Brain pericyte (primary cell): ENCODE results near the gene C3orf70.
"Not testable (repeated sequence)": the region's sequence is repeated elsewhere in the genome, so short reads cannot be mapped to it uniquely, and the experiment has no call there.

Source experiments
- DNase-seq: peaks from one replicate; pipeline ENCODE4 v3.0.0-alpha.2; 2012; ENCODE audit warnings: low read depth, low spot score

C3orf70 gene

GRCh38 chr3:185151101-185151963, 1.5 kb downstream of the C3orf70 start:
- DNase-seq: no peak

GRCh38 chr3:185150561-185150960, 2.3 kb downstream of the C3orf70 start:
- DNase-seq: no peak

GRCh38 chr3:185149591-185149990, 3.3 kb downstream of the C3orf70 start:
- DNase-seq: no peak

- no peak for DNase-seq
Measured at GRCh38 chr3:185145511-185145910, 7.3 kb downstream of the C3orf70 start.

GRCh38 chr3:185144784-185145183, 8.1 kb downstream of the C3orf70 start:
- DNase-seq: no peak

GRCh38 chr3:185137821-185138220, 15.0 kb downstream of the C3orf70 start:
- DNase-seq: no peak

GRCh38 chr3:185134509-185134908, 18.4 kb downstream of the C3orf70 start:
- DNase-seq: no peak

- DNase-seq: no peak
Measured at GRCh38 chr3:185131602-185132256, 21.1 kb downstream of the C3orf70 start.

GRCh38 chr3:185129083-185129482, 23.8 kb downstream of the C3orf70 start:
- no peak for DNase-seq

- no peak for DNase-seq
Measured at GRCh38 chr3:185126201-185126600, 26.7 kb downstream of the C3orf70 start.

GRCh38 chr3:185120126-185120525, 32.7 kb downstream of the C3orf70 start:
- no peak for DNase-seq

GRCh38 chr3:185115371-185115770, 37.5 kb downstream of the C3orf70 start:
- no peak for DNase-seq

GRCh38 chr3:185114756-185115155, 38.1 kb downstream of the C3orf70 start:
- no peak for DNase-seq

GRCh38 chr3:185112186-185112585, 40.7 kb downstream of the C3orf70 start:
- DNase-seq: no peak

- DNase-seq: not testable (repeated sequence)
Measured at GRCh38 chr3:185109012-185109411, 43.8 kb downstream of the C3orf70 start.

GRCh38 chr3:185106256-185106890, 46.5 kb downstream of the C3orf70 start:
- DNase-seq: not testable (repeated sequence)

- no peak for DNase-seq
Measured at GRCh38 chr3:185103359-185104127, 49.3 kb downstream of the C3orf70 start.

GRCh38 chr3:185094697-185095096, 58.2 kb downstream of the C3orf70 start:
- no peak for DNase-seq

- DNase-seq: no peak
Measured at GRCh38 chr3:185093116-185093515, 59.7 kb downstream of the C3orf70 start.

GRCh38 chr3:185090811-185091210, 62.0 kb downstream of the C3orf70 start:
- no peak for DNase-seq

GRCh38 chr3:185089751-185090150, 63.1 kb downstream of the C3orf70 start:
- DNase-seq: no peak

GRCh38 chr3:185089343-185089742, 63.5 kb downstream of the C3orf70 start:
- DNase-seq: no peak
